Measurements from ENCODE around the gene CAPN2.

- TF ChIP-seq CTCF (conservative IDR thresholded peaks at IDR 0.05; ENCODE audit: low read depth, low read length): no peak
- no peak for TF ChIP-seq EZH2 (IDR thresholded peaks at IDR 0.05; ENCODE audit: low read length, unreplicated experiment)
- TF ChIP-seq EZH2phosphoT487 (IDR thresholded peaks at IDR 0.05; ENCODE audit: borderline replicate concordance, low read length): no peak
These were observed 2.0 kb downstream of the CAPN2 start for GRCh38 chr1:223714421-223714724.
